Measurements from ENCODE around the gene HSF5.

The HSF5 gene

DNA sequence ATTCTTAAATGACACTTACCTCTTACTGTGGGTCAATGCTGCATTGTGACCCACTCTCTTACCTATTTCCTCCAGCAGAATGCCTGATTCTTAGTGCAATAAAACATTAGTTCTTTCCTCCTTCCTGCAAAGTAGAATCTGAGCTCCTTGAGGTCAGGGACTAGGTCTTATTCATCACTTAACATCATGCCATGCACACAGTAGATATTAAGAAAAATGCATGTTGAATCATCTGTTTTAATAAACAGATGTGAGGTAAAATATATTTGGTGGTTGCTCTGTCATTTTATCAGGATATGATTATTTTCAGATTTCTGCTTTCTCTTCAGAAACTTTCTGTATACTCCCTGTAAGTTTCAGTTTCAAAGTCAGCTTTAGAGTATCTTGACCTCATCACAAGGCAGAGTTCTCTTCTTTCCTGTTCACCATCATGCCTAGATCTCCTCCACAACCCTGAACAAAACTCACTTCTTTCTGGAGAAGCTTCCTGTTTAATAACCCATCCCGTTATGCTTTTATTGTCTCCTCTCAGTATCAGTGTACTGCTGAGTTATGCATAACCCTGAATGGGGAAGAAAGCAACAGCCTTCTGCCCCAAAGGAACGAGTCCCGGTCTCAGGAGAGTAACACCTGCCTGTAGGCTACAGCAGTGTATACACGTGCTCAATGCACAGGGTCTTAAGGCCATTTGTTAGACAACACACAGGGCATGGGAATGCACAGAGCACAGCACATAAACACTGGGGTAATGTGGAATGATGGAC, 105.9 kb downstream of the HSF5 start:
- DNase-seq, result no peak

DNA sequence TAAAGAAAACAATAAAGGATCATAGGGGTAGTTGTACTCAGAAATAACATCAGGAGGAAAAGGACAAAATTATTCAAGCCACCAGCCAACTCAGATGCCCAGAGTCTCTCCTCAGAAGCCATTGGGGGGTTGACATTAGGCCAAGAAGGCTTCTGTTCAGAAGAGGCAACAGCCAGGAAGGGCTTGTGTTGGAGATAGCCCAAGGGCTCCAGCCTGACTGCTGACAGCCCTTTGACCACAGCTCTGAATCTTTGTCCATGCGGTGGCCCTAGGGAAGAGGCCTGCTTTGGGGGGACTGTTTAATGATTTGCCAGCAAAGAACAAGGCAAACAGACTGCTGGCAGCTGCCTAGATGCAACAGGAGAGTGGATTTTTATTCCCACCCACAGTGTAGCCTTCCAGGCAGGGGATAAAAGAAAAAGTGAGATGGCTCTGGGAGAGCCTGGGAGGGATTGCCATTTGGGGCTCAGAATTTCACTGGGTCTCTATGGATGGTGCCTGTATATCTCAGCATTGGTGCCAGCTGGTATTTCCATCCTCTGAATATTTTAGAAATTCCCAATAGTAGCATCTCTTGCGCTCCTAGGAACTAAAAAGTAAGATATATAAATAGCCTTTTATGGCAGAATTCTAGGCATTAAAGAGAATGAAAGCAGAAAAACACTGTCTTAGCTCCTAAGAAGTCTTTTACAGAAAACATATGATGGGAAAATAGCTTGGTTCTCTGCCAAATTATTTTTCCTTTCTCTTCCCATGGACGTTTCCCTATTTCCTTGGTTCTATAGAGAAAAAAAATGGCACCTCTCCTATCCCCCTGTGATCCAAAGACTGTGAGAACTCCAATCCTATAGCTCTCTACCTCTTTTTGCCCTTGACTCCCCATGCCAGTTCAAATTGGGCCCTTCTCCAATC, 106.8 kb downstream of the HSF5 start:
- DNase-seq, result no peak

DNA sequence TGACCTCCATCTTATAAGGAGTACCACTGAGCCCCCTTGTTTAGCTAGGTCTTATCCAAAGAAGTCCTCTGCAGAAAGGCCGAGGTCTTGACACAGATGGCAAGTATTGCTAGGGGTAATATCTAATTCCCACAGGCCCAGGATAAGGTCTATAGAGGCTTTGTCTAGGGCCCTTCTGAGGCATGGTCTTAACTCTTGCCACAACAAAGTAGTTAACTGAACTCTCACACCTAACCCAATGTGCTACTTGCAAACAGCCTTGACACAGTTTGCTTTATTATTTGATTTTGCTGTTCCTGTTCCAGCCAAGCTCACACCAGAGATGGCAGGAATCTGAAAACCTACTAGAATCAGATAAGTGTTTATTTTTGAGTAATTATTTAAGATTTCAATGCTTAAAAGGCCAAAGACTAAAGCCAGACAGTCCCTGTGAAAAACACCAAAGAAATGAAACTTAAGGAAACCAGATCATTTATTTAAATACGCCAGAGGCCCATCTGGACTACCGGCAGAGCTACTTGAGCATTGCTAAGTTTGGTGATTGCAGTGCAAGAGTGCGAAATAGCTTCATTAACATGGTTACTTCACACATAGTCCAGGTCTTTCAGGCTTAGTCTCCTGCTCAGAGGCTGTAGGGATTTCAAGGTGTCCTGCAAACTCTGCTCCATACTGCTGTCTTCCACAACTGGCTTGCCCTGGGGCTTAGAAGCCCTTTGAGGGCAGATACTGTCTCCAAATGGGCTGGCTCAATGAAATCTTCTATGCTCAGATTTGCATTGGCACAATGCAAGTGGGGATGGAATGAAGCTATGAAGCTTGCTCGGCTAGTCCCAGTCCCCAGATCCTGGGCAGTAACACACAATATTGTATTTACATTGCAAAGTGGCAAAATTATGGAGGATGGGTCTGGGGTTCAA, 107.7 kb downstream of the HSF5 start:
- DNase-seq, result no peak

DNA sequence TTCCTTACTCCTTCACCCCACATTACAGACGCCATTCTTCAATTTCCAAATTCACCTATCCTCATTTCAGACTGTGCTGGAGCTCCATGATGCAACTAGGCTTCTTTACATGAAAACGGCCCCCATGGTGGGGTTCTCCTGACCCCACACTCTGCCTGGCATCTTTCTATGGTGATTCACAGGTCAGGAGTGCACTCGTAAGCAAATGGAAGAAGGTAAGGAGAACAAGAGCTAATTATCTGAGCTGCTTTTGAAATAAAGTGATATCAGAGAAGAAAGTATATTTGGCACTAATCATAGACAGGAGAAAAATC, 108.7 kb downstream of the HSF5 start:
- DNase-seq, result no peak

DNA sequence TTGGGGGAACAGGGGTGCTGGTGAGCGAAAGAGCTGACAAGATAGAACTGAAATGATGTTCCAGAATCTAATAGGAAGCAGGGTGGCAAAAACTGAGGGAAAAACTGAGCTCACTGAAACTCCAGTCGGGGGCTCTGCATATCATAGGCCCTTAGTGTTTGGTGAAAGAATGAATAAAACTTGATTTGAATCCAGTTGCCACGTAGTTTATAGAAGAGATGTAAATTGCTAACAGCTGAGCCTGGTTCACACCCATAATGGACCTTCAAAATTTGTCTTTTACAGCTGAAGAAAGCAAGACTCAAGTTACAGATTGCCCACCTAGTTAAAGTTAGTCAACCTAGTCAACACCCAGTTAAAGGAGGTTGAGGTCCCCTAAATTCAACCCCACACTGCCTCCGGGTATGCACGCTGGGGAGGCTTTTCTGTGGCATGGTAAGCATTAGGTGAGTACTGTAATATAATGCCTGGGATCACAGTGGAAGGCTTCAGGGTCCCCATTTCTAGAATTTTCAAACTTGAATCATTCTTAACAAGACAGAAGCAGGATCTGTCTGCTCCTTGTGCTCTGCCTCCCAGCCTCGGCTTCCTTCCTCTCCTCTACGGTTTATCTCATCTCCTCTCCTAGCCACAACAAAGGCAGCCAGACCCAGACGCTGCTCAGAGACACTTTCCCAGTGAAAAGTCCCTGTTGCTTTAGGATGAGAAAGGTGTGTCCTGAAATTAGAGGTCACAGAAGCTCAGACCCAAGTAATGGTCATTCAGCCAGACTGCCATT, 109.3 kb downstream of the HSF5 start:
- no peak for DNase-seq

DNA sequence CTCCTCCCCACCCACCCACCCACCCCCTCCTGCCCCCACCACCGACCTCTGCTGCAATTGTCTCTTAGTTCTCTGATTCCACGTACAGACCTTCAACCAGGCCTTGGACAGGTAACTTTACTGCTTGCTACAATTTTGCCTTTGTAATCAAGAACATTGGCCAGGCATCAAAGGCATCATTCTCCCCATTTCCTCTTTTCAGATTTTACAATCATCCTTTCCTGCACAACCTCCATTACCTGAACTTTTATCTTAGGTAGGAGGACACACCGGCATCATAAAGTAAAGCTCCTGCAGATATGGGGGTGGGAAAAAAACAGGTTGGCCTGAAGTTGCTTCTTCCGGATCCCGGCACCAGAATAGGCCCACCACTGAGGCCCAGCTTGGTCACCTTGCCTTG, 110.5 kb downstream of the HSF5 start:
- DNase-seq, result no peak

DNA sequence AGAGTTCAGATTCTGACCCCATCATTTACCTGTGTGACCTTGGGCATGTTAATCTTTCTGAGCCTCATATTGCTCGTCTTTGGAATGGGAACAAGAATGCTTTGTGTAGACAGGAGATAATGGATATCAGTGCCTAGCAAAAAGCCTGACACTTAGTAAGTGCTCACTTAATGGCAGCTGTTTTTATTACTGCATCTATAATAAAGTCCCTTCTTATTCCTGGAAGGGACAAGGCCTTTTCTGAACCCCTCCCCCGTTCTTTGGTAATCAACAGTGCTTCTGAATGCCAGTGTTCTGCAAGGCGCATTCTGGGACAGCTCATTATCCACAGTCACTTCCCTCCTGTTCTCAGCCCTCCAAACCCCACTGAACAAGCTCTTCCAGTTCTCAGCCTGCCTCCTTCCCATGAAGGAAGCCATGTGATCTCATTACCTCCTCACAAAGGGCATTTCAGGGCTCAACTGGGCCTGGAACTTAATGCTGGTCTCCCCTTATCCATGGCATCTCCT, 111.1 kb downstream of the HSF5 start:
- no peak for DNase-seq

DNA sequence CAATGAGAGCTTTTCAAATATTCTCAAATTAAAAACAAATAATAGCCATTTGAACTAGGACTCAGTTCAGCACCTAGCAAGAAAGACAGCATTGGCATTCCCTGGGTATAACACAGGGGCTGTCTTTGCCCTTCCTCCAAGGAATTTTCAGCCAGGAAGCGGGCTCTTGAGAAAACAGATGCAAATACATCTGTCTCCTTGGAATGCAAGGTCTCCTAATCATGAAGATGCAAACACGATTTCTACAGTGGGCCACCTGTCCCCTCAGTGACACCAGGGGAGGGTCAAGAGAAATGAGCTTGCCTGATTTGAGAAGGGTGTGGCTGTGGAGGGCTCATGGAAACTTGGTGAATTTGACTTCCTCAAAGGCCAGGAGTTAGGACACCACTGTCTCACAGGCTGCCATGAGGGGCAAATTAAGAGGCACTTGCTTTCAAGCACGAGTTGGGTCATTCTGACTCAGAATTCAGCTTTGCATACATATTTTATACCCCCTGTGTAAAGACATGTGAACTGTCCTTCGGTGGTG, 111.7 kb downstream of the HSF5 start:
- peak; percentile 33 to 46 for DNase-seq

DNA sequence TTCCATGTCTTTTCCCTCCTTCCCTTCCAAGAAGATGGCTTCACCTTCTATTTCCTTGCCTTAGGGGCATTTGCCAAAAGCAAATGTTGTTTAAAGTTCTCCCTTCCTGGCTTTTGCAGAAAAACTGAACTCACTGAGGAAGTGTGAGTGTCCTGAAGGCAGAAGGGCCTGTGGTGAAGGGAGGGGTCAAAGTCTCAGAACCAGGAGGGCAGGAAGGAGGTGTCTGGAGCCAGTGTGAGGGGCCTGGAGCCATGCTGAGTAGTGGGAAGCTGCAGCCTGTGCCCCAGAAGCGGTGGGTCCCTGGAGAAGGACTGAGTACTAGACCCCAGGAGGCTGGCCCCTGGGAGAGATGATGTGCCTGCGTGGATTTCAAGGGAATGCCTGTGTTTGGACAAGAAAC, 112.4 kb downstream of the HSF5 start:
- DNase-seq, result peak; percentile 7 to 14

DNA sequence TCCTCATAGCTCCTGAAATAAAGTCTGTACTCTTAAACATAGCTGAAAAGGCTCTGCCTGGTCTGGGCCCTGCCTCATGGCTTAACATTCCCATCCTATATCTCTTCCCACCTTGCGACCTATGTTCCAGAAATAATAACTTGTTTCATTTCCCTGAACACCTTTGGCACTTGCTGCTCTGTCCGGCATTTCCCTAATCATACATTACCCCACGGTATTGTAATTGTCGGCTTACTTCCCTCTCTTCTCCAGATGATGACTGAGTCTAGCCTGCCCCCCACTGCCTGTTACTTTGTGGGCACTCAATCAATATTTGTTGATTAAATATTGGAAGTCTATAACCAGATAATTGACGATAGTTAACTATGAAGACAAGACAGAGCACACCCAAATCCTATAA, 113.0 kb downstream of the HSF5 start:
- peak; percentile 47 to 59 for DNase-seq

DNA sequence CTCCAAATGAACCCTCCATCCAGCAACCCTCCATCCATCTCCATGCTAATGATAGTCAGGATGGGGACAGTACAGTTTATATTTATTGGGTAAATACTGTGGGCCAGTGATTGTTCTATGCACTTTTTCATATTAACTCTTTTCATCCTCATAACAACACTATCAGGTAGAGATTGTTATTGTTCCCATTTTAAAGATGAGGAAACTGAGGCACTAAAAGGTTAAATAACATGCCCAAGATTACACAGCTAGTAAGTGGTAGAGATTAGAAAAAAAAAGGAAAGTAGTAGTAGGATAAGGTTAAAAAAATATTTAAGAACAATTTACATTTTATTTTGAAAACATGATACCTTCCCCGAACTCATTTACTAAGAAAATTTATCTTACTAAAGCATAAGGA, 114.3 kb downstream of the HSF5 start:
- DNase-seq, result no peak

DNA sequence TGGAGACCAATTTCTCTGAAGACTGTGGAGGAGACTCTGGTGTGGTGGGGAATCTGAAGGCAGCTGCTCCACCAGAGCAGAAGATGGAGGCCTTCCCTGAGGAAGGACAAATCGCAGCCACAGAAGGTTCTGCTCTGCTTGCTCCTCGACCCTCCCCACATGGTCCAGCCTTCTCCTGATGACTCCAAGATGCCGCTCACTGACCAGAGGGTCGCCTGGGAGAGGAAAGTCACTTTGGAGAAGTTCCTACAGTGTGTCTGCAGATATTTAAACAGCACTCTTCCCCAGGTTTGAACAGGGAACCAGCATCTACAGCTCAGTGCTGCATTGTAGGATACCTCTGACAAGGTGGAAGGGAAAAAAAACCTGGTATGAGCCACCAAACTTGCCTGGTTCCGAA, 115.2 kb downstream of the HSF5 start:
- DNase-seq, result no peak

DNA sequence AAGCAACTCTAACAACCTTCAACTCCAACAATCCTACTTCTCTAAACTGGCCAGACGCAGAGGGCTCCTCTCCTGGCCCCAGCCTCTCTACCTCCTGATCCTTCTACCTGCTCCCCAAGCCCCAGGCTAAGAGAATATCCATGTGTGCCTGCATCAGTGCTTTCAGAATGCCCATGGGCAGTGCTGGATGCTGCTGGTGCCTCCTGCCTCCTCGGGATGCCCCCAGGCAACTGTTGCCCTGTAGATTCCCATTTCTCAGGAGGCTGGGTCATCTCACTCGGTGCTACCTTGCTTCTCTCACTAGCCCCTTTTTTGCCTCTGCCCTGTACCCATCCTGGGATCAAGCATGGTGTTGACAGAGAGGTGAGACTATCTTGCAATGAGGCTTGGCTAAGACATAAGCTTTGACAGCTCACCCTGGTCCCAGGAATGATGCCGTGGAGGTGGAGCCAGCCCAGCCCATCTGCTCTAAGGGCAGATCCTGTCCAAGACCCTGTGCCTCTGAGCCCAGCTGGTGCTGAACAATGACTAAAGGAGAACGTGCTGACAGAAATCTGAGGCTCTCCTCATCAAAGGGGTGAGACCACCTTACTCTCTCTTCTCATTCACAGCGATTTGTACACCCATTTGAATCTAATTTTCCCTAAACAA, 116.8 kb downstream of the HSF5 start:
- DNase-seq, result no peak

DNA sequence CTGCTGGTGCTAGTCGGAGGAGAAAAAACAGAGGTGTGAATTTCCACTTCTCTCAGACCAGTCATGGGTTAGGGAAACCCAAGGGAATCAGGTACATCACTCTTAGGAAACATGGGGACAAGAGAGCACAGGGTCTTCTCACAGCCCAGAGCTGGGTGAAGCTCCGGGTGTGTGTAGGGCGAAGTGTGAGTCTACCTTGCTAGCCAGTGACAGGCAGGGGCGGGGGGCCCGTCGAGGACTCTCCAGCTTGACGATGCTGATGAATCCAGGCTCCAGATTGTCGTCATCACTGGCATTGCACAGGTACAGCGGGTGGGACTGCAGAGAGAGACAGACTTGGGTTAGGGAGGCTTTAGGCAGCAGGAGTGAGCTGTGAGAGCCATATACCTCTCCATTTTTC, 117.5 kb downstream of the HSF5 start:
- DNase-seq, result no peak

DNA sequence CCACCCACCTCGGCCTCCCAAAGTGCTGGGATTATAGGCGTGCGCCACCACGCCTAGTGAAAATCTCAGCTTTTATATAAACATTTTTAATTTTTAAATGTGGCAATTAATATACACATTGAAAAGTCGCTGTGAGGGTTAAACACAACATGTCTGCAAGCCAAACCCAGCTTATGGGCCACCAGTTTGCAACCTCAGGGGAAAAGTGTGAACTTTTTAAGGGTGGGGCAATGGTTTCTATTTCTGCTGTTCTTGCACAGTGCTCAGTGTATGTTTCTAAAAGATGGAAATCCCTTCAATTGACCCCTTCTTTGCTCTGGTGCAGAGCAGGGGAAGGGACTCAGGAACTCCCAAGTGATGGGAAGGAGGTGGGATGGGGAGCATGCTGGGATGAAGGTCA, 117.9 kb downstream of the HSF5 start:
- no peak for DNase-seq
